ENCODE data around the gene ENDOV.

Gene ENDOV

GRCh38 chr17:80474961-80475909, 60.3 kb downstream of the ENDOV start:
- peaks cover 64 to 73% of the 10 kb centered on the region in 2 donors for H3K27me3 Mint-ChIP-seq
- peak; percentile 33 to 41 for ATAC-seq (replicated peaks)
- peaks cover 15 to 41% of the 10 kb centered on the region in 2 donors for H3K4me1 Mint-ChIP-seq
- H3K36me3 Mint-ChIP-seq: no peaks in the 10 kb centered on the region
- DNase-seq: no peak
- H3K27ac Mint-ChIP-seq: peak overlapping the region; percentile 77
- H3K4me3 Mint-ChIP-seq: peak overlapping the region; percentile 70 to 74
- no peaks in the 10 kb centered on the region for H3K9me3 Mint-ChIP-seq

GRCh38 chr17:80475910-80476876, 61.2 kb downstream of the ENDOV start, which contains the start of gene NPTX1:
Gene NPTX1, minus strand, starts transcription at chr17:80476607. Its CDS starts 161 bp downstream, at chr17:80476446.
- Mint-ChIP-seq H3K36me3 (no peaks in the 10 kb centered on the region), H3K9me3 (no peaks in the 10 kb centered on the region), H3K27ac (peak within 1 kb of the TSS; percentile 77), H3K27me3 (peaks cover 63 to 73% of the 10 kb centered on the region in 2 donors), H3K4me3 (peak within 1 kb of the TSS; percentile 70 to 74), H3K4me1 (peaks cover 16 to 43% of the 10 kb centered on the region in 2 donors)
- DNase-seq: no peak
- ATAC-seq (replicated peaks): peak; percentile 19 to 22

GRCh38 chr17:80476877-80477646, 62.1 kb downstream of the ENDOV start:
- peaks cover 16 to 42% of the 10 kb centered on the region in 2 donors for H3K4me1 Mint-ChIP-seq
- H3K9me3 Mint-ChIP-seq: no peaks in the 10 kb centered on the region
- ATAC-seq (replicated peaks): no peak
- no peak for DNase-seq
- no peaks in the 10 kb centered on the region for H3K36me3 Mint-ChIP-seq
- peak overlapping the region in 1 of 2 donors; percentile 8 for H3K4me3 Mint-ChIP-seq
- H3K27ac Mint-ChIP-seq: no peak overlapping the region
- H3K27me3 Mint-ChIP-seq: peaks cover 62 to 73% of the 10 kb centered on the region in 2 donors

GRCh38 chr17:80477647-80478478, 62.9 kb downstream of the ENDOV start:
- Mint-ChIP-seq H3K4me3 (peak overlapping the region in 1 of 2 donors; percentile 16), H3K27ac (no peak overlapping the region), H3K4me1 (peaks cover 14 to 38% of the 10 kb centered on the region in 2 donors), H3K27me3 (peaks cover 65 to 73% of the 10 kb centered on the region in 2 donors), H3K36me3 (no peaks in the 10 kb centered on the region), H3K9me3 (no peaks in the 10 kb centered on the region)
- DNase-seq (no peak), ATAC-seq (replicated peaks) (peak; percentile 41 to 46)

- DNase-seq (no peak), ATAC-seq (replicated peaks) (no peak)
- Mint-ChIP-seq H3K27me3 (peaks cover 65 to 68% of the 10 kb centered on the region in 2 donors), H3K36me3 (no peaks in the 10 kb centered on the region), H3K4me3 (peak overlapping the region in 1 of 2 donors; percentile 16), H3K27ac (no peak overlapping the region), H3K4me1 (peaks cover 14 to 38% of the 10 kb centered on the region in 2 donors), H3K9me3 (no peaks in the 10 kb centered on the region)
Measured at GRCh38 chr17:80478487-80479245, 63.7 kb downstream of the ENDOV start.

- ATAC-seq (replicated peaks): no peak
- peak overlapping the region; percentile 28 for H3K27ac Mint-ChIP-seq
- no peaks in the 10 kb centered on the region for H3K9me3 Mint-ChIP-seq
- H3K36me3 Mint-ChIP-seq: no peaks in the 10 kb centered on the region
- peaks cover 60 to 63% of the 10 kb centered on the region in 2 donors for H3K27me3 Mint-ChIP-seq
- no peak for DNase-seq
- peak overlapping the region; percentile 2 to 19 for H3K4me3 Mint-ChIP-seq
- peaks cover 14 to 35% of the 10 kb centered on the region in 2 donors for H3K4me1 Mint-ChIP-seq
Measured at GRCh38 chr17:80479246-80479566, 64.2 kb downstream of the ENDOV start.

GRCh38 chr17:80480248-80480647, 65.3 kb downstream of the ENDOV start:
- H3K36me3 Mint-ChIP-seq: no peaks in the 10 kb centered on the region
- no peak overlapping the region for H3K27ac Mint-ChIP-seq
- H3K27me3 Mint-ChIP-seq: peaks cover 50 to 55% of the 10 kb centered on the region in 2 donors
- DNase-seq (no peak), ATAC-seq (replicated peaks) (no peak)
- no peaks in the 10 kb centered on the region for H3K9me3 Mint-ChIP-seq
- peaks cover 5 to 25% of the 10 kb centered on the region in 2 donors for H3K4me1 Mint-ChIP-seq
- no peak overlapping the region for H3K4me3 Mint-ChIP-seq

- Mint-ChIP-seq H3K9me3 (no peaks in the 10 kb centered on the region), H3K36me3 (no peaks in the 10 kb centered on the region), H3K27me3 (peaks cover 50 to 60% of the 10 kb centered on the region in 2 donors), H3K4me1 (peaks cover 6 to 26% of the 10 kb centered on the region in 2 donors), H3K27ac (no peak overlapping the region), H3K4me3 (no peak overlapping the region)
- DNase-seq: no peak
- no peak for ATAC-seq (replicated peaks)
Measured at GRCh38 chr17:80481284-80482057, 66.5 kb downstream of the ENDOV start.

- no peak overlapping the region for H3K4me3 Mint-ChIP-seq
- no peaks in the 10 kb centered on the region for H3K9me3 Mint-ChIP-seq
- peaks cover 55 to 65% of the 10 kb centered on the region in 2 donors for H3K27me3 Mint-ChIP-seq
- no peak overlapping the region for H3K27ac Mint-ChIP-seq
- H3K36me3 Mint-ChIP-seq: no peaks in the 10 kb centered on the region
- DNase-seq: no peak
- no peak for ATAC-seq (replicated peaks)
- H3K4me1 Mint-ChIP-seq: peaks cover 6 to 26% of the 10 kb centered on the region in 2 donors
Measured at GRCh38 chr17:80482058-80482318, 67.0 kb downstream of the ENDOV start.

- Mint-ChIP-seq H3K27me3 (peaks cover 62 to 72% of the 10 kb centered on the region in 2 donors), H3K27ac (no peak overlapping the region), H3K9me3 (no peaks in the 10 kb centered on the region), H3K4me1 (peaks cover 6 to 26% of the 10 kb centered on the region in 2 donors), H3K36me3 (no peaks in the 10 kb centered on the region), H3K4me3 (peak overlapping the region in 1 of 2 donors; percentile 8)
- DNase-seq: no peak
- no peak for ATAC-seq (replicated peaks)
Measured at GRCh38 chr17:80482555-80483308, 67.8 kb downstream of the ENDOV start.

GRCh38 chr17:80485846-80486245, 70.9 kb downstream of the ENDOV start:
- Mint-ChIP-seq H3K4me1 (peaks cover 6 to 18% of the 10 kb centered on the region in 2 donors), H3K36me3 (no peaks in the 10 kb centered on the region), H3K27me3 (peaks cover 54 to 55% of the 10 kb centered on the region in 2 donors), H3K4me3 (peak overlapping the region in 1 of 2 donors; percentile 6), H3K27ac (peak overlapping the region; percentile 75), H3K9me3 (no peaks in the 10 kb centered on the region)
- ATAC-seq (replicated peaks) (peak; percentile 96 to 97), DNase-seq (peak; percentile 51)

Measured in stimulated activated naive B cell treated with anti-CD40 and anti-IgM and Interleukin-4, amounts not matched to agents 10 μg/mL and 1 μg/mL and 100 μg/mL, for 72 hours (primary cell).